Measurements from ENCODE around the gene ANXA8. TPM values are rescaled to one million over a fixed set of nuclear protein-coding genes. Genes with fewer than 3 reads are reported as not detected.
"Not testable (repeated sequence)": the region's sequence is repeated elsewhere in the genome, so short reads cannot be mapped to it uniquely, and the experiment has no call there.

Gene ANXA8
- total and polyA plus RNA-seq, 2 donors (not counting 3 experiments of a cell fraction or from before 2014, with no cell fraction given): not detected

DNA sequence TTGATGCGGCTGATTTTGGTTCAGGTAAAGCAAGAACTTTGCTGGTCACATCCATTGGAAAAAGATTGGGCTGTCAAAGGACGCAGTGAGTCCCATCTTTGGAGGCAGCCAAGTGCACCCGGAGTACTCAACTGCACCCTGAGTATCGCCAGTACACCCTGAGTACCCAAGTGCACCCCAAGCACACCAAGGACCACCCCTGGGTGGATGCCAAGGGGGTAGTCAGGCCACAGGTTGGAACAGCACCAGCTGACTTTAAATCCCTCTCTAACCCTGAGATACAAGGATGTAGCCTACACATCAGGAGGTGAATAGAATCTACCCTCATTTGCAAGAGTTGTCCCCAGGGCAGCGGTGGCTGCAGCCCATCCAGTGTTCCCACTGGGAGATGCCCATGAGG is 16.5 kb downstream of the ANXA8 start:
- H3K79me2 ChIP-seq (ENCODE audit: control insufficient read depth, insufficient read depth, low read length); H4K20me1 ChIP-seq (replicated peaks; ENCODE audit: control insufficient read depth, extremely low read depth, insufficient read depth, low read length): not testable (repeated sequence)

DNA sequence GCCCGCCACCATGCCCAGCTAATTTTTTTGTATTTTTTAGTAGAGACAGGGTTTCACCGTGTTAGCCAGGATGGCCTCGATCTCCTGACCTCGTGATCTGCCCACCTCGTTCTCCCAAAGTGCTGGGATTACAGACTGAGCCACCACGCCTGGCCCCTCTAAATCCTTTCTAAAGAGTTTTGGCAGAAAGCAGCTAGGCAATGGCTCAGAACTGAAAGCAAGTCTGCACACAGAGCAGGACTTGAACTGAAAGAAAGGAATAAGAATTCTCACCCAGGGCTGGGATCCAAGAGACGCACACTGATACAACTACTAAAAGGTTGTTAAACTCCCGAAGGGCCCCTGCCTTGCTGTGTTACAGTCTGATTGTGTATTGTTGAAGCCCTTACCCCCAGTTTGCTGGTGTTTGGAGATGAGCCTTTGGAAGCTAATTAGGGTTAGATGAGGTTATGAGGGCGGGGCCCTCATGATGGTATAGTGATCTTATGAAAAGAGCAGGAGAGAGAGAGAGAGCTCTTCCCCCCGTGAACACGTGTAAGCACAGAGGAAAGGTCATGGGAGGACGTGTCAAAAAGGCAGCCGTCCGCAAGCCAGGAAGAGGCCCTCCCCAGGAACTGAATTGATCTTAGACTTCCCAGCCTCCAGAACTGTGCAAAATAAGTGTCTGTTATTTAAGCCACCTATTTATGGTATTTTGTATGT is 18.5 kb downstream of the ANXA8 start:
- H3K36me3 ChIP-seq (ENCODE audit: control insufficient read depth in 2 of 2, extremely low read depth in 1 of 2, insufficient read depth in 2 of 2, low read length in 2 of 2); H3K9me1 ChIP-seq (replicated peaks; ENCODE audit: control insufficient read depth, extremely low read depth, insufficient read depth, low read length); H3K27ac ChIP-seq (ENCODE audit: insufficient read depth, low read depth, low read length); H3K9me3 ChIP-seq (replicated peaks; ENCODE audit: control insufficient read depth, insufficient read depth, low read length); H3K4me2 ChIP-seq (ENCODE audit: insufficient read depth, low read length); H3K4me3 ChIP-seq (replicated peaks in 1 of 3; ENCODE audit: insufficient read depth in 1 of 3, low read depth in 1 of 3, low read length in 3 of 3); H3K79me2 ChIP-seq (ENCODE audit: control insufficient read depth, insufficient read depth, low read length); H4K20me1 ChIP-seq (replicated peaks; ENCODE audit: control insufficient read depth, extremely low read depth, insufficient read depth, low read length); H3K27me3 ChIP-seq (ENCODE audit: control insufficient read depth in 2 of 2, insufficient read depth in 2 of 2, low read length in 2 of 2); FAIRE-seq; CTCF ChIA-PET; BruUV-seq (replicated peaks); H2AFZ ChIP-seq (ENCODE audit: low read depth, low read length); DNase-seq (ENCODE audit: low read depth, low spot score); H3K4me1 ChIP-seq (ENCODE audit: control insufficient read depth, extremely low read depth, insufficient read depth, low read length); dilution Hi-C loops (cut with MboI; ENCODE audit: extremely low pct_ligation_motif_present, low sequenced_read_pairs); POLR2A ChIA-PET; intact Hi-C loops (cut with micrococcal nuclease); H3K9ac ChIP-seq (replicated peaks; ENCODE audit: extremely low read depth, insufficient read depth, low read length): not testable (repeated sequence)

More for the DNA sequence above, 16.5 kb downstream of the ANXA8 start:
- H3K9me3 ChIP-seq (replicated peaks; ENCODE audit: control insufficient read depth, insufficient read depth, low read length); H3K9ac ChIP-seq (replicated peaks; ENCODE audit: extremely low read depth, insufficient read depth, low read length); CTCF ChIA-PET; H3K4me2 ChIP-seq (ENCODE audit: insufficient read depth, low read length); BruUV-seq (replicated peaks); dilution Hi-C loops (cut with MboI; ENCODE audit: extremely low pct_ligation_motif_present, low sequenced_read_pairs); H3K36me3 ChIP-seq (ENCODE audit: control insufficient read depth in 2 of 2, extremely low read depth in 1 of 2, insufficient read depth in 2 of 2, low read length in 2 of 2); intact Hi-C loops (cut with micrococcal nuclease); H3K27me3 ChIP-seq (ENCODE audit: control insufficient read depth in 2 of 2, insufficient read depth in 2 of 2, low read length in 2 of 2); H3K27ac ChIP-seq (ENCODE audit: insufficient read depth, low read depth, low read length); H2AFZ ChIP-seq (ENCODE audit: low read depth, low read length); DNase-seq (ENCODE audit: low read depth, low spot score); H3K4me3 ChIP-seq (replicated peaks in 1 of 3; ENCODE audit: insufficient read depth in 1 of 3, low read depth in 1 of 3, low read length in 3 of 3); POLR2A ChIA-PET; H3K4me1 ChIP-seq (ENCODE audit: control insufficient read depth, extremely low read depth, insufficient read depth, low read length); FAIRE-seq; H3K9me1 ChIP-seq (replicated peaks; ENCODE audit: control insufficient read depth, extremely low read depth, insufficient read depth, low read length): not testable (repeated sequence)

DNA sequence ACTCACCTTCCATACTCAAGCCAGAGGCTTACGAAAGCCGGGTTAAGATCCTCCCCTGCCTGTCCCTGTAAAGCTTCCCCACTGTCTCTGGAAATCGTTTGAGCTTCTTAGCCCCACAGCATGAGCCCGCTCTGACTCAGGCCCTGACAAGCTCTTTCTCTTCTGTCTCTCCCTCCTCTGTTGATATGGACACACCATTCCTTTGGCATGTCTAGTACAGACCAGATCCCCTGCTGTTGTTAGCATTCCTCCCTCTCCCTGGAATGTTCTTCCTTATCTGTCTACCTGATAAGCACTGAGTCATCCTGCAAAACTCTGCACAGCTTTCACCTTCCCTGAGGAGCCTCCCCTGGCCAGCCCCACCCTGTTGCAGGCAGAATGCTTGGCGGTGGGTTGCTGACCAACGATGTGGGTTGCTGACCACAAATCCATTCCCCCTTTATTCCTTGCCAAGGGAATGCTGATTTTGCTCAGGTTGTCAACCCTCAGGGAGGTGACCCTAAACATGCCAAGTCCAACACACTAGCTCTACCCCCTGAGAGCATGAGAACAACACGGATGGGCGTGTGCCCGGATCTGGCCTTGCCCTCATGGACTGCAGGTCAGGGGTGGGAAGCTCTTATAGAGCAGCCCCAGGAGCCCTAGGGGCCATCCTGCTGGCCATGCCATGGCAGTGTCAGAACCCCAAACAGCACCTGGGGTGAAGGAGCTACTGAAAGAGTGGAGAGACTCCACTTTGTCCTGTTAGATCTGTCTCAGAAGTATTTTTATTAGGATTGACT is 21.1 kb downstream of the ANXA8 start:
- H3K4me1 ChIP-seq (ENCODE audit: control insufficient read depth, extremely low read depth, insufficient read depth, low read length); CTCF ChIA-PET; POLR2A ChIA-PET; DNase-seq (ENCODE audit: low read depth, low spot score); H3K36me3 ChIP-seq (ENCODE audit: control insufficient read depth in 2 of 2, extremely low read depth in 1 of 2, insufficient read depth in 2 of 2, low read length in 2 of 2); dilution Hi-C loops (cut with MboI; ENCODE audit: extremely low pct_ligation_motif_present, low sequenced_read_pairs); H3K79me2 ChIP-seq (ENCODE audit: control insufficient read depth, insufficient read depth, low read length); H3K9me1 ChIP-seq (replicated peaks; ENCODE audit: control insufficient read depth, extremely low read depth, insufficient read depth, low read length); H4K20me1 ChIP-seq (replicated peaks; ENCODE audit: control insufficient read depth, extremely low read depth, insufficient read depth, low read length); H3K4me3 ChIP-seq (replicated peaks in 1 of 3; ENCODE audit: insufficient read depth in 1 of 3, low read depth in 1 of 3, low read length in 3 of 3); intact Hi-C loops (cut with micrococcal nuclease); H3K4me2 ChIP-seq (ENCODE audit: insufficient read depth, low read length); BruUV-seq (replicated peaks); H2AFZ ChIP-seq (ENCODE audit: low read depth, low read length); H3K9me3 ChIP-seq (replicated peaks; ENCODE audit: control insufficient read depth, insufficient read depth, low read length); H3K9ac ChIP-seq (replicated peaks; ENCODE audit: extremely low read depth, insufficient read depth, low read length); H3K27ac ChIP-seq (ENCODE audit: insufficient read depth, low read depth, low read length); FAIRE-seq; H3K27me3 ChIP-seq (ENCODE audit: control insufficient read depth in 2 of 2, insufficient read depth in 2 of 2, low read length in 2 of 2): not testable (repeated sequence)

Data from endothelial cell of umbilical vein (primary cell).